Upper lobe of left lung (tissue), 6 donors: ENCODE data around the gene TLE3. TPM values are rescaled to one million over a fixed set of nuclear protein-coding genes. Genes with fewer than 3 reads are reported as not detected.

ENCODE experiments used
- ATAC-seq, 2 donors: fragments of 200-7000 bp; cut with Tn5 transposase; one replicate each; pipeline ENCODE4 v1.9.1; 2022; ENCODE audit warnings: mild to moderate bottlenecking in 2 of 2, moderate library complexity in 2 of 2; ENCODE audit not compliant: low FRiP score in 2 of 2
- DNase-seq, 2 donors: peaks; one replicate each; pipeline ENCODE4 v3.0.0-alpha.2; 2019 to 2020
- H3K27ac ChIP-seq, 4 donors: fragments of 200-600 bp; sonication (generic); one replicate each; pipeline ENCODE4 v1.5.1; 2016 to 2019
- H3K27me3 ChIP-seq, 4 donors: fragments of 200-600 bp; sonication (generic); one replicate each; pipeline ENCODE4 v1.5.1; 2017 to 2019
- H3K36me3 ChIP-seq, 4 donors: fragments of 200-600 bp; sonication (generic); one replicate each; pipeline ENCODE4 v1.5.1; 2016 to 2019
- H3K4me1 ChIP-seq, 4 donors: fragments of 200-600 bp; sonication (generic); one replicate each; pipeline ENCODE4 v1.5.1; 2018 to 2019
- H3K4me3 ChIP-seq, 4 donors: fragments of 200-600 bp; sonication (generic); one replicate each; pipeline ENCODE4 v1.5.1; 2017 to 2019; ENCODE audit warnings: mild to moderate bottlenecking in 2 of 4, moderate library complexity in 1 of 4
- H3K9me3 ChIP-seq, 4 donors: fragments of 200-600 bp; sonication (generic); one replicate each; pipeline ENCODE4 v1.5.1; 2018 to 2019
- CTCF ChIP-seq, 6 experiments: fragments of 450-650 bp in 4 of 6; fragments of 200-600 bp in 2 of 6; sonication (generic) in 2 of 6; IDR thresholded peaks; one replicate each; pipeline ENCODE4 v1.5.1; 2016 to 2019; ENCODE audit warnings: antibody characterized with exemption in 6 of 6
- EP300 ChIP-seq, 4 donors: sonication (generic); formaldehyde crosslinking; IDR thresholded peaks; one replicate each; pipeline ENCODE4 v1.5.1; 2017; ENCODE audit warnings: antibody characterized with exemption in 4 of 4, control low read depth in 2 of 4
- POLR2A ChIP-seq, 4 donors: fragments of 450-650 bp; IDR thresholded peaks; one replicate each; pipeline ENCODE4 v1.5.1; 2016 to 2017; ENCODE audit warnings: antibody characterized with exemption in 4 of 4, mild to moderate bottlenecking in 2 of 4
- POLR2AphosphoS5 ChIP-seq, 2 donors: sonication (generic); formaldehyde crosslinking; IDR thresholded peaks; one replicate each; pipeline ENCODE4 v1.5.1; 2017; ENCODE audit warnings: antibody characterized with exemption in 2 of 2
- WGBS, 2 donors: methylation state at CpG; one replicate each; pipeline ENCODE4 v1.1.5; 2017 to 2018; 5-methylcytosine and 5-hydroxymethylcytosine counted together
- total RNA-seq, 6 donors: library from RNA; depleted of rRNA in 4 of 6; stranded (reverse); fragments of >200 nt in 4 of 6; gene quantifications; one replicate each; pipeline versions ENCODE4 v1.1.0 to v1.2.1, GENCODE V29; 2016 to 2021
- donor health status: DM: no; HTN: no; CAD: no; lungs with moderate emphysema.
- donor health status: DM: no; HTN: yes; CAD: no; lungs with severe emphysema.

The TLE3 gene
- total RNA-seq, 6 donors from 2014 or later = 52.2 to 140 (median 80.6) TPM

GRCh38 chr15:70133296-70133695 lies 35.6 kb upstream of the TLE3 start:
- H3K27me3 ChIP-seq = no peaks in the 10 kb centered on the region
- DNase-seq (no peak), ATAC-seq (no peak)
- H3K27ac ChIP-seq = no peak overlapping the region
- WGBS, 2 donors = 69 to 85% methylated on average over 6 of the region's 6 CpGs
- H3K4me1 ChIP-seq = no peaks in the 10 kb centered on the region
- TF ChIP-seq POLR2A (IDR thresholded peaks at IDR 0.05) (no peak), EP300 (IDR thresholded peaks at IDR 0.05) (no peak), CTCF (IDR thresholded peaks at IDR 0.05) (no peak), POLR2AphosphoS5 (IDR thresholded peaks at IDR 0.05) (no peak)
- no peak overlapping the region for H3K4me3 ChIP-seq
- no peaks in the 10 kb centered on the region for H3K9me3 ChIP-seq
- no peaks in the 10 kb centered on the region for H3K36me3 ChIP-seq

GRCh38 chr15:70132571-70132970 lies 34.9 kb upstream of the TLE3 start:
- Histone ChIP-seq H3K4me1 (peaks cover 0 to 5% (median 0%) of the 10 kb centered on the region in 4 donors), H3K36me3 (no peaks in the 10 kb centered on the region), H3K27ac (no peak overlapping the region), H3K4me3 (no peak overlapping the region), H3K27me3 (no peaks in the 10 kb centered on the region), H3K9me3 (no peaks in the 10 kb centered on the region)
- no peak for ATAC-seq
- no peak for TF ChIP-seq POLR2A (IDR thresholded peaks at IDR 0.05)
- no peak for TF ChIP-seq EP300 (IDR thresholded peaks at IDR 0.05)
- TF ChIP-seq POLR2AphosphoS5 (IDR thresholded peaks at IDR 0.05) = no peak
- TF ChIP-seq CTCF (IDR thresholded peaks at IDR 0.05) = no peak
- 100% methylated on average over 1 of the region's 1 CpG for WGBS, 2 donors
- DNase-seq = no peak

- Histone ChIP-seq H3K36me3 (no peaks in the 10 kb centered on the region), H3K27ac (no peak overlapping the region), H3K4me1 (peaks cover 0 to 7% (median 0%) of the 10 kb centered on the region in 4 donors), H3K9me3 (no peaks in the 10 kb centered on the region), H3K4me3 (no peak overlapping the region), H3K27me3 (no peaks in the 10 kb centered on the region)
- ATAC-seq = peak in 1 of 2 donors; percentile 87
- DNase-seq = no peak
- TF ChIP-seq CTCF (IDR thresholded peaks at IDR 0.05) = no peak
- WGBS, 2 donors = 87 to 89% methylated on average over 4 of the region's 4 CpGs
These were observed 34.4 kb upstream of the TLE3 start for GRCh38 chr15:70132139-70132538.

- Histone ChIP-seq H3K4me3 (no peak overlapping the region), H3K4me1 (peaks cover 0 to 7% (median 0%) of the 10 kb centered on the region in 4 donors), H3K9me3 (no peaks in the 10 kb centered on the region), H3K27ac (no peak overlapping the region), H3K36me3 (no peaks in the 10 kb centered on the region), H3K27me3 (no peaks in the 10 kb centered on the region)
- TF ChIP-seq CTCF (IDR thresholded peaks at IDR 0.05) = no peak
- TF ChIP-seq POLR2A (IDR thresholded peaks at IDR 0.05) = no peak
- TF ChIP-seq POLR2AphosphoS5 (IDR thresholded peaks at IDR 0.05) = no peak
- no peak for TF ChIP-seq EP300 (IDR thresholded peaks at IDR 0.05)
- no peak for ATAC-seq
- no peak for DNase-seq
- WGBS, 2 donors = 77 to 82% methylated on average over 4 of the region's 4 CpGs
These were observed 30.9 kb upstream of the TLE3 start for GRCh38 chr15:70128414-70129140.
